GM23338 (cell line): ENCODE data around the gene GMPPA. TPM values are rescaled to one million over a fixed set of nuclear protein-coding genes. Genes with fewer than 3 reads are reported as not detected.

Experiments used
- ATAC-seq: fragments of 200-7000 bp; cut with Tn5 transposase; 3 replicates; pipeline ENCODE4 v1.9.1; 2020
- DNase-seq: peaks from one replicate; pipeline ENCODE4 v3.0.0-alpha.2; 2015; ENCODE audit warnings: low spot score
- H2AFZ ChIP-seq: fragments of 200-600 bp; sonication (generic); 2 replicates; pipeline ENCODE4 v1.8.0; 2016; ENCODE audit warnings: antibody characterized with exemption, mild to moderate bottlenecking, moderate library complexity
- H3F3A ChIP-seq: fragments of 200-600 bp; sonication (generic); replicated peaks from 2 replicates; pipeline ENCODE4 v1.8.0; 2017; ENCODE audit warnings: antibody characterized with exemption, mixed run types, low read depth
- H3K27ac ChIP-seq: fragments of 200-600 bp; sonication (generic); 2 replicates; pipeline ENCODE4 v1.6.1; 2016; ENCODE audit warnings: low read depth
- H3K27me3 ChIP-seq: fragments of 200-600 bp; sonication (generic); 2 replicates; pipeline ENCODE4 v1.8.0; 2016; ENCODE audit warnings: mild to moderate bottlenecking, mixed run types, moderate library complexity; ENCODE audit not compliant: insufficient read depth
- H3K36me3 ChIP-seq: fragments of 200-600 bp; sonication (generic); 2 replicates; pipeline ENCODE4 v1.8.0; 2016; ENCODE audit warnings: mild to moderate bottlenecking; ENCODE audit not compliant: insufficient read depth
- H3K4me1 ChIP-seq: fragments of 200-600 bp; sonication (generic); 2 replicates; pipeline ENCODE4 v1.8.0; 2016; ENCODE audit warnings: mild to moderate bottlenecking, moderate library complexity; ENCODE audit not compliant: insufficient read depth
- H3K4me2 ChIP-seq: fragments of 200-600 bp; sonication (generic); 2 replicates; pipeline ENCODE4 v1.7.1; 2017; ENCODE audit warnings: mixed run types
- H3K4me3 ChIP-seq: fragments of 200-600 bp; sonication (generic); 2 replicates; pipeline ENCODE4 v1.6.1; 2016; ENCODE audit warnings: mixed run types
- H3K79me2 ChIP-seq: fragments of 200-600 bp; sonication (generic); replicated peaks from 2 replicates; pipeline ENCODE4 v1.8.0; 2017; ENCODE audit warnings: mild to moderate bottlenecking; ENCODE audit not compliant: insufficient read depth
- H3K9me2 ChIP-seq: fragments of 200-600 bp; sonication (generic); 2 replicates; pipeline ENCODE4 v1.8.0; 2017; ENCODE audit not compliant: insufficient read depth
- H4K20me1 ChIP-seq: fragments of 200-600 bp; sonication (generic); replicated peaks from 2 replicates; pipeline ENCODE4 v1.8.0; 2017; ENCODE audit warnings: mild to moderate bottlenecking; ENCODE audit not compliant: insufficient read depth
- H3K27ac Mint-ChIP-seq: 2 replicates; pipeline ENCODE4 v1.8.0; 2020; ENCODE audit warnings: inconsistent platforms, mild to moderate bottlenecking, moderate library complexity, mixed read lengths
- H3K27me3 Mint-ChIP-seq: 3 replicates; pipeline ENCODE4 v1.8.0; 2022; ENCODE audit warnings: low read depth, mild to moderate bottlenecking, moderate library complexity, mixed read lengths, inconsistent platforms; ENCODE audit not compliant: insufficient read depth, poor library complexity
- H3K36me3 Mint-ChIP-seq: 3 replicates; pipeline ENCODE4 v1.8.0; 2021; ENCODE audit warnings: low read depth, mild to moderate bottlenecking, inconsistent platforms, moderate library complexity, mixed read lengths
- H3K4me1 Mint-ChIP-seq: 3 replicates; pipeline ENCODE4 v1.8.0; 2020; ENCODE audit warnings: mild to moderate bottlenecking, inconsistent platforms, mixed read lengths
- H3K4me3 Mint-ChIP-seq: 3 replicates; pipeline ENCODE4 v1.8.0; 2021; ENCODE audit warnings: moderate library complexity, mild to moderate bottlenecking, inconsistent platforms, mixed read lengths
- H3K9me3 Mint-ChIP-seq: 3 replicates; pipeline ENCODE4 v1.8.0; 2020; ENCODE audit warnings: moderate library complexity, mild to moderate bottlenecking, inconsistent platforms, mixed read lengths
- ETS1 ChIP-seq: IDR thresholded peaks from 2 replicates; pipeline ENCODE4 v1.6.1; 2016; ENCODE audit warnings: antibody characterized with exemption
- EZH2phosphoT487 ChIP-seq: fragments of 200-600 bp; sonication (generic); IDR thresholded peaks from one replicate; pipeline ENCODE4 v1.8.1; 2018; ENCODE audit warnings: antibody characterized with exemption; ENCODE audit not compliant: unreplicated experiment
- POLR2AphosphoS5 ChIP-seq: IDR thresholded peaks from 2 replicates; pipeline ENCODE4 v1.6.1; 2016; ENCODE audit warnings: antibody characterized with exemption, low read depth
- ZNF331 ChIP-seq: fragments of 250-450 bp; sonication (Bioruptor Pico); IDR thresholded peaks from 2 replicates; pipeline ENCODE4 v1.5.0; 2020; ENCODE audit warnings: low read depth, mild to moderate bottlenecking, moderate library complexity
- polyA plus RNA-seq: library from polyadenylated mRNA; unstranded; fragments of >200 nt; fragmentation: Nextera tagmentation; extraction: Ambion mirVana; gene quantifications from 2 replicates; pipeline ENCODE4 v1.2.1, GENCODE V29; 2016
- total RNA-seq: library from RNA; depleted of rRNA; stranded (reverse); fragments of >200 nt; shearing (Covaris generic); gene quantifications from 2 replicates; pipeline ENCODE4 v1.2.3, GENCODE V29; 2014
- TF ChIP-seq, protein P1 (sequence below): IDR thresholded peaks from one replicate; pipeline ENCODE4 v1.6.1; 2018; ENCODE audit warnings: antibody characterized with exemption; ENCODE audit not compliant: unreplicated experiment
- TF ChIP-seq, protein P2 (sequence below), 2 experiments: fragments of 200-600 bp in 1 of 2; sonication (generic) in 1 of 2; conservative IDR thresholded peaks; 2 replicates each; pipeline versions ENCODE4 v1.5.1 to v1.6.1; 2016 to 2017; ENCODE audit warnings: antibody characterized with exemption in 2 of 2, low read depth in 2 of 2, mild to moderate bottlenecking in 2 of 2, moderate library complexity in 1 of 2

GMPPA gene
- total and polyA plus RNA-seq, 2 experiments from 2014 or later: 27.0 to 33.8 TPM

DNA sequence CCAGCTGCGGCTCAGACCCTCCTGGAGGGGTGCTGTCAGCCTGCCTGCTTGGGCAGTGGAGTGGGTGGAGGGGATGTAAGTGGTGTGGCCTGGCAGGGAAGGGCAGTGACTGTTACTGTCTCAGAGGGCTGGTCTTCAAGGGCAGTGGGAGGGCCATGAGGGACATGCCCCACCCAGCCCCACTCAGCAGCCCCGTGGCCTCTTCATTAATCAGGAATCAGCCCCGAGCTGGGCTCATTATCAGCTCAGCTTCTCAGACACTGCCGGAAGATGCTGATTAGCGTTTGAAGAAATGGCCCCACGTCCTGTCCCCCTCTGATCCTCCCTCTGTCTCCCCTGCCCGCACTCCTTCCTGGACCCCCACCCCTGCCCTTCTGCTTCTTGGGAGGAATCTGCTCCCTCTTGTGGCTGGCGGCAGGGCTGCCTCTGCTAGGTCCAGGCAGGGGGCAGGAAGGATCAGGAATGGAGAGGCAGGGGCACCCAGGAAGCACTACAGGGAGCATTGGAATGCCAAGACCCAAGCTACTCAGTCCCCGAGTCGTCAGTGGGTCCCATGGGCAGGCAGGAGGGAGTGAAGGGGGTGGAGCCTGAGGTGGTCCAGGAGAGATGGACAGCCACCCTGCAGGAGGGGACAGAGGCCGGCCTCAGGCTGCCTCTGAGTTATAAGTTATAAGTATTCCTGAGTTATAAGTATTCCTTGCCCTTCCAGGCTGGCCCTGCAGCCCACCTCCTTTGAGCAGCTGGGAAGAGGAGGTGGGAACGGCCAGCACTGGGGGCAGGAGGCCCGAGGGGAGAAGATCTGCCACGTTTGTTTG, 22.6 kb downstream of the GMPPA start:
- Histone ChIP-seq H4K20me1 (no peaks in the 10 kb centered on the region), H3K79me2 (no peaks in the 10 kb centered on the region), H3K9me2 (no peaks in the 10 kb centered on the region), H3K27me3 (peaks cover 32% of the 10 kb centered on the region), H3K4me3 (peak overlapping the region; percentile 64; the same call in 1 of the 2 replicates), H3K27ac (peak overlapping the region; percentile 69), H3F3A (peaks cover 22% of the 10 kb centered on the region), H3K4me1 (peaks cover 28% of the 10 kb centered on the region), H3K4me2 (peak overlapping the region; percentile 79), H3K36me3 (no peaks in the 10 kb centered on the region), H2AFZ (peak overlapping the region; percentile 18; the same call in 1 of the 2 replicates)
- Mint-ChIP-seq H3K4me1 (peaks cover 73% of the 10 kb centered on the region), H3K27me3 (peaks cover 28% of the 10 kb centered on the region), H3K36me3 (no peaks in the 10 kb centered on the region; the same call in 2 of the 3 replicates), H3K27ac (peak overlapping the region; percentile 68; the same call in 1 of the 2 replicates), H3K4me3 (peak overlapping the region; percentile 60), H3K9me3 (no peaks in the 10 kb centered on the region)
- DNase-seq: peak; percentile 88
- ATAC-seq: peak; percentile 67
- TF ChIP-seq, protein P1, sequence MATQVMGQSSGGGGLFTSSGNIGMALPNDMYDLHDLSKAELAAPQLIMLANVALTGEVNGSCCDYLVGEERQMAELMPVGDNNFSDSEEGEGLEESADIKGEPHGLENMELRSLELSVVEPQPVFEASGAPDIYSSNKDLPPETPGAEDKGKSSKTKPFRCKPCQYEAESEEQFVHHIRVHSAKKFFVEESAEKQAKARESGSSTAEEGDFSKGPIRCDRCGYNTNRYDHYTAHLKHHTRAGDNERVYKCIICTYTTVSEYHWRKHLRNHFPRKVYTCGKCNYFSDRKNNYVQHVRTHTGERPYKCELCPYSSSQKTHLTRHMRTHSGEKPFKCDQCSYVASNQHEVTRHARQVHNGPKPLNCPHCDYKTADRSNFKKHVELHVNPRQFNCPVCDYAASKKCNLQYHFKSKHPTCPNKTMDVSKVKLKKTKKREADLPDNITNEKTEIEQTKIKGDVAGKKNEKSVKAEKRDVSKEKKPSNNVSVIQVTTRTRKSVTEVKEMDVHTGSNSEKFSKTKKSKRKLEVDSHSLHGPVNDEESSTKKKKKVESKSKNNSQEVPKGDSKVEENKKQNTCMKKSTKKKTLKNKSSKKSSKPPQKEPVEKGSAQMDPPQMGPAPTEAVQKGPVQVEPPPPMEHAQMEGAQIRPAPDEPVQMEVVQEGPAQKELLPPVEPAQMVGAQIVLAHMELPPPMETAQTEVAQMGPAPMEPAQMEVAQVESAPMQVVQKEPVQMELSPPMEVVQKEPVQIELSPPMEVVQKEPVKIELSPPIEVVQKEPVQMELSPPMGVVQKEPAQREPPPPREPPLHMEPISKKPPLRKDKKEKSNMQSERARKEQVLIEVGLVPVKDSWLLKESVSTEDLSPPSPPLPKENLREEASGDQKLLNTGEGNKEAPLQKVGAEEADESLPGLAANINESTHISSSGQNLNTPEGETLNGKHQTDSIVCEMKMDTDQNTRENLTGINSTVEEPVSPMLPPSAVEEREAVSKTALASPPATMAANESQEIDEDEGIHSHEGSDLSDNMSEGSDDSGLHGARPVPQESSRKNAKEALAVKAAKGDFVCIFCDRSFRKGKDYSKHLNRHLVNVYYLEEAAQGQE: no peak
- TF ChIP-seq, protein P2, sequence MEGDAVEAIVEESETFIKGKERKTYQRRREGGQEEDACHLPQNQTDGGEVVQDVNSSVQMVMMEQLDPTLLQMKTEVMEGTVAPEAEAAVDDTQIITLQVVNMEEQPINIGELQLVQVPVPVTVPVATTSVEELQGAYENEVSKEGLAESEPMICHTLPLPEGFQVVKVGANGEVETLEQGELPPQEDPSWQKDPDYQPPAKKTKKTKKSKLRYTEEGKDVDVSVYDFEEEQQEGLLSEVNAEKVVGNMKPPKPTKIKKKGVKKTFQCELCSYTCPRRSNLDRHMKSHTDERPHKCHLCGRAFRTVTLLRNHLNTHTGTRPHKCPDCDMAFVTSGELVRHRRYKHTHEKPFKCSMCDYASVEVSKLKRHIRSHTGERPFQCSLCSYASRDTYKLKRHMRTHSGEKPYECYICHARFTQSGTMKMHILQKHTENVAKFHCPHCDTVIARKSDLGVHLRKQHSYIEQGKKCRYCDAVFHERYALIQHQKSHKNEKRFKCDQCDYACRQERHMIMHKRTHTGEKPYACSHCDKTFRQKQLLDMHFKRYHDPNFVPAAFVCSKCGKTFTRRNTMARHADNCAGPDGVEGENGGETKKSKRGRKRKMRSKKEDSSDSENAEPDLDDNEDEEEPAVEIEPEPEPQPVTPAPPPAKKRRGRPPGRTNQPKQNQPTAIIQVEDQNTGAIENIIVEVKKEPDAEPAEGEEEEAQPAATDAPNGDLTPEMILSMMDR (conservative IDR thresholded peaks at IDR 0.05; ENCODE audit: low read depth in 2 of 2): peak; percentile 81 to 96
- peak; percentile 38; the same call in 1 of the 2 replicates for TF ChIP-seq ETS1

GRCh38 chr2:219522111-219523030, 23.7 kb downstream of the GMPPA start:
- DNase-seq (peak; percentile 92), ATAC-seq (peak; percentile 75)
- peak overlapping the region; percentile 79 for H3K4me2 ChIP-seq
- no peaks in the 10 kb centered on the region for H3K79me2 ChIP-seq
- H3K36me3 ChIP-seq: no peaks in the 10 kb centered on the region
- H3K27me3 ChIP-seq: peaks cover 29% of the 10 kb centered on the region
- TF ChIP-seq, protein P2 (conservative IDR thresholded peaks at IDR 0.05; ENCODE audit: low read depth in 2 of 2): peak in 1 of 2 experiments; percentile 30; a peak in 2 of 4 replicates
- TF ChIP-seq, protein P1: peak; percentile 3
- TF ChIP-seq EZH2phosphoT487 (no peak), POLR2AphosphoS5 (peak; percentile 18; the same call in 1 of the 2 replicates), ZNF331 (CRISPR knock-in tag) (no peak)
- no peaks in the 10 kb centered on the region for H4K20me1 ChIP-seq
- peaks cover 70% of the 10 kb centered on the region for H3K4me1 Mint-ChIP-seq
- peaks cover 22% of the 10 kb centered on the region for H3F3A ChIP-seq
- peak overlapping the region; percentile 44; the same call in 1 of the 2 replicates for H3K27ac Mint-ChIP-seq
- peaks cover 24% of the 10 kb centered on the region for H3K27me3 Mint-ChIP-seq
- peak overlapping the region; percentile 97; the same call in 1 of the 2 replicates for H2AFZ ChIP-seq
- H3K27ac ChIP-seq: peak overlapping the region; percentile 69
- peaks cover 29% of the 10 kb centered on the region for H3K4me1 ChIP-seq
- H3K4me3 ChIP-seq: peak overlapping the region; percentile 64
- no peaks in the 10 kb centered on the region for H3K9me2 ChIP-seq
- no peaks in the 10 kb centered on the region for H3K9me3 Mint-ChIP-seq
- no peaks in the 10 kb centered on the region; the same call in 2 of the 3 replicates for H3K36me3 Mint-ChIP-seq
- peak overlapping the region; percentile 70 for H3K4me3 Mint-ChIP-seq
